ENCODE data around the gene METTL17.

DNA sequence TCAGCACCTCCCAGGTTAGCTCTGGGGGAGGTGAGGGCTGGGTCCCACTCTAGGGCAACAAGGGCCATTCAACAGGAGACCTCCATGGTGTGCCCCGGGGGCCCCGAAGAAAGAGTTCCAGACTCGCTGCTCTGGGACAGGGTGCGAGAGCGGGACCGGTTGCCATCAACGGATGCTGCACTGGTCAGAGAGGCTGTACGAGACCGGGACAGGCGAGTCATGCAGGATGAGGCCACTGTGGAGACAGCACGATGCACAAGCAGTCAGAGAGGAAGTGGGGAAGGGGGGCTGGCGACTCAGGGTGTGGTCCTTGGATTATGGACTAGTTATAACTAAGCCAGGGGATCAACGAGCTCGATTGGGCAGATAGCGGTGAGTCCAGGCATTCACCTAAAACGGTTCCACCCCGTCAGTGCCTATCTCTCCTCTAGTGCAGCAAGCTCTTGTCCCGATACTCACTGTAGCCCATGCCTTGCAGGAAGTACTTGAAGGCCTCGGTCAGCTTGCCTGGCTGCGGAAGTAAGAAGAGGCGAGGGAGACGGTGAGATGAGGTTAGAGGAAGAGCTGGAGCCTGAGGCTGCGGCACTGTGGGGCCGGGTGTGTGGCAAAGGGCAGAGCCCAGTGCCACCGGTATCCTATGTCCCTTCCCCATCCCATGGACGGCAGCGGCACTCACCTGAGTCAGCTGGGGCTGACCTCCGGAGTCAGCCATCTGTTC is 27.9 kb downstream of the METTL17 start:
- TF ChIP-seq EZH2 (IDR thresholded peaks at IDR 0.05; ENCODE audit: borderline replicate concordance, low read depth, low read length, severe bottlenecking): no peak
- no peak for TF ChIP-seq CTCF (IDR thresholded peaks at IDR 0.05; ENCODE audit: extremely low read depth in 1 of 2, insufficient read depth in 1 of 2, low read depth in 1 of 2, low read length in 2 of 2)
- no peak for TF ChIP-seq FOS (IDR thresholded peaks at IDR 0.05; ENCODE audit: borderline replicate concordance, insufficient read depth, low read length)

Measured in endothelial cell of umbilical vein (primary cell).